Panc1 (cell line): ENCODE data around the gene TRAM2.

Source experiments
- POLR2AphosphoS5 ChIP-seq: IDR thresholded peaks from 2 replicates; pipeline ENCODE4 v1.6.1; 2012; ENCODE audit warnings: mild to moderate bottlenecking, low read depth, low read length, moderate library complexity
- SIN3A ChIP-seq: IDR thresholded peaks from 2 replicates; pipeline ENCODE4 v1.6.1; 2012; ENCODE audit warnings: low read depth, mild to moderate bottlenecking, low read length, moderate library complexity, borderline replicate concordance; ENCODE audit not compliant: insufficient read depth
- TCF7L2 ChIP-seq: IDR thresholded peaks from 2 replicates; pipeline ENCODE4 v1.6.1; 2011; ENCODE audit warnings: mild to moderate bottlenecking, low read depth, low read length, inconsistent platforms
- TF ChIP-seq, protein P1 (sequence below): fragments of 450-650 bp; IDR thresholded peaks from 2 replicates; pipeline ENCODE4 v1.5.1; 2017; ENCODE audit warnings: mild to moderate bottlenecking
- TF ChIP-seq, protein P2 (sequence below), 2 experiments: IDR thresholded peaks; 2 replicates each; pipeline ENCODE4 v1.6.1; 2011 to 2012; ENCODE audit warnings: low read depth in 2 of 2, control low read depth in 1 of 2, low read length in 1 of 2, mild to moderate bottlenecking in 1 of 2, moderate library complexity in 1 of 2; ENCODE audit not compliant: insufficient read depth in 1 of 2

DNA sequence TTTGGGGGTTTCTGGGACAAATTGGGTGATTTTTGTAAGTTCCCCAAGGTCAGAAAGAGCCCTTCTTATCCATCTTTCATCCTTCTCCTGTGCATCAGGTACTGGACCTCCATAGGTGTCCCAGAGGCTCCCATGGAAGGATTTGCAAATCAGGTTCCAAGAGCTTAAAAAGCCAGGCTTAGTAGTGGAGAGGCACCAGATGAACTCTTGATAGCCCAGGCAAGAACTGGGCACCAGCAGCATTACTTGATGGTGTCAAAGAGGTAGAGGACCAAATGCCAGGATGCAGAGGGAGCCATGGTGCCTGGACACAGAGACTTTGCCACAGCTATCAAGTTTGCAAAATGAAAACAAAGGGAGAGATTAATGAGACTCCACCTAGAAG is 20.9 kb upstream of the TRAM2 start:
- TF ChIP-seq, protein P1, sequence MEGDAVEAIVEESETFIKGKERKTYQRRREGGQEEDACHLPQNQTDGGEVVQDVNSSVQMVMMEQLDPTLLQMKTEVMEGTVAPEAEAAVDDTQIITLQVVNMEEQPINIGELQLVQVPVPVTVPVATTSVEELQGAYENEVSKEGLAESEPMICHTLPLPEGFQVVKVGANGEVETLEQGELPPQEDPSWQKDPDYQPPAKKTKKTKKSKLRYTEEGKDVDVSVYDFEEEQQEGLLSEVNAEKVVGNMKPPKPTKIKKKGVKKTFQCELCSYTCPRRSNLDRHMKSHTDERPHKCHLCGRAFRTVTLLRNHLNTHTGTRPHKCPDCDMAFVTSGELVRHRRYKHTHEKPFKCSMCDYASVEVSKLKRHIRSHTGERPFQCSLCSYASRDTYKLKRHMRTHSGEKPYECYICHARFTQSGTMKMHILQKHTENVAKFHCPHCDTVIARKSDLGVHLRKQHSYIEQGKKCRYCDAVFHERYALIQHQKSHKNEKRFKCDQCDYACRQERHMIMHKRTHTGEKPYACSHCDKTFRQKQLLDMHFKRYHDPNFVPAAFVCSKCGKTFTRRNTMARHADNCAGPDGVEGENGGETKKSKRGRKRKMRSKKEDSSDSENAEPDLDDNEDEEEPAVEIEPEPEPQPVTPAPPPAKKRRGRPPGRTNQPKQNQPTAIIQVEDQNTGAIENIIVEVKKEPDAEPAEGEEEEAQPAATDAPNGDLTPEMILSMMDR = no peak
- TF ChIP-seq TCF7L2 (no peak), POLR2AphosphoS5 (no peak), SIN3A (no peak)
- TF ChIP-seq, protein P2, sequence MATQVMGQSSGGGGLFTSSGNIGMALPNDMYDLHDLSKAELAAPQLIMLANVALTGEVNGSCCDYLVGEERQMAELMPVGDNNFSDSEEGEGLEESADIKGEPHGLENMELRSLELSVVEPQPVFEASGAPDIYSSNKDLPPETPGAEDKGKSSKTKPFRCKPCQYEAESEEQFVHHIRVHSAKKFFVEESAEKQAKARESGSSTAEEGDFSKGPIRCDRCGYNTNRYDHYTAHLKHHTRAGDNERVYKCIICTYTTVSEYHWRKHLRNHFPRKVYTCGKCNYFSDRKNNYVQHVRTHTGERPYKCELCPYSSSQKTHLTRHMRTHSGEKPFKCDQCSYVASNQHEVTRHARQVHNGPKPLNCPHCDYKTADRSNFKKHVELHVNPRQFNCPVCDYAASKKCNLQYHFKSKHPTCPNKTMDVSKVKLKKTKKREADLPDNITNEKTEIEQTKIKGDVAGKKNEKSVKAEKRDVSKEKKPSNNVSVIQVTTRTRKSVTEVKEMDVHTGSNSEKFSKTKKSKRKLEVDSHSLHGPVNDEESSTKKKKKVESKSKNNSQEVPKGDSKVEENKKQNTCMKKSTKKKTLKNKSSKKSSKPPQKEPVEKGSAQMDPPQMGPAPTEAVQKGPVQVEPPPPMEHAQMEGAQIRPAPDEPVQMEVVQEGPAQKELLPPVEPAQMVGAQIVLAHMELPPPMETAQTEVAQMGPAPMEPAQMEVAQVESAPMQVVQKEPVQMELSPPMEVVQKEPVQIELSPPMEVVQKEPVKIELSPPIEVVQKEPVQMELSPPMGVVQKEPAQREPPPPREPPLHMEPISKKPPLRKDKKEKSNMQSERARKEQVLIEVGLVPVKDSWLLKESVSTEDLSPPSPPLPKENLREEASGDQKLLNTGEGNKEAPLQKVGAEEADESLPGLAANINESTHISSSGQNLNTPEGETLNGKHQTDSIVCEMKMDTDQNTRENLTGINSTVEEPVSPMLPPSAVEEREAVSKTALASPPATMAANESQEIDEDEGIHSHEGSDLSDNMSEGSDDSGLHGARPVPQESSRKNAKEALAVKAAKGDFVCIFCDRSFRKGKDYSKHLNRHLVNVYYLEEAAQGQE (IDR thresholded peaks at IDR 0.05; ENCODE audit: insufficient read depth in 1 of 2, low read depth in 2 of 2, low read length in 1 of 2) = no peak
